ENCODE results near the gene PODXL. TPM values are rescaled to one million over a fixed set of nuclear protein-coding genes. Genes with fewer than 3 reads are reported as not detected.

The PODXL gene
- polyA plus RNA-seq, 1 donor from 2014 or later, result 4.5 TPM

- Histone ChIP-seq H4K20me1 (ENCODE audit: insufficient read depth) (no peaks in the 10 kb centered on the region), H2AFZ (ENCODE audit: low read depth, low read length) (no peak overlapping the region), H3K4me3 (ENCODE audit: low read length) (no peak overlapping the region), H3K27ac (ENCODE audit: low read length) (no peak overlapping the region), H3K9ac (ENCODE audit: low read length) (no peak overlapping the region), H3K27me3 (ENCODE audit: insufficient read depth, low read depth, low read length) (no peaks in the 10 kb centered on the region), H3K79me2 (replicated peaks; ENCODE audit: insufficient read depth, low read length) (no peaks in the 10 kb centered on the region), H3K9me2 (ENCODE audit: insufficient read depth, low read length) (no peaks in the 10 kb centered on the region), H3K9me3 (ENCODE audit: low read length) (no peaks in the 10 kb centered on the region), H3K4me2 (ENCODE audit: low read length) (no peak overlapping the region), H3F3A (ENCODE audit: insufficient read depth, low read length, poor library complexity, severe bottlenecking) (no peaks in the 10 kb centered on the region), H3K36me3 (ENCODE audit: insufficient read depth, low read length) (no peaks in the 10 kb centered on the region)
- TF ChIP-seq POLR2AphosphoS5 (IDR thresholded peaks at IDR 0.05) (no peak), RAD21 (conservative IDR thresholded peaks at IDR 0.05) (no peak), EZH2 (IDR thresholded peaks at IDR 0.05; ENCODE audit: borderline replicate concordance, insufficient read depth, low read length, poor library complexity, severe bottlenecking) (no peak), REST (IDR thresholded peaks at IDR 0.05; ENCODE audit: borderline replicate concordance) (no peak), EP300 (conservative IDR thresholded peaks at IDR 0.05; ENCODE audit: poor library complexity, severe bottlenecking) (no peak), TAF1 (IDR thresholded peaks at IDR 0.05; ENCODE audit: low read depth) (no peak), SMC3 (conservative IDR thresholded peaks at IDR 0.05; ENCODE audit: poor library complexity) (no peak)
- TF ChIP-seq, protein P1, sequence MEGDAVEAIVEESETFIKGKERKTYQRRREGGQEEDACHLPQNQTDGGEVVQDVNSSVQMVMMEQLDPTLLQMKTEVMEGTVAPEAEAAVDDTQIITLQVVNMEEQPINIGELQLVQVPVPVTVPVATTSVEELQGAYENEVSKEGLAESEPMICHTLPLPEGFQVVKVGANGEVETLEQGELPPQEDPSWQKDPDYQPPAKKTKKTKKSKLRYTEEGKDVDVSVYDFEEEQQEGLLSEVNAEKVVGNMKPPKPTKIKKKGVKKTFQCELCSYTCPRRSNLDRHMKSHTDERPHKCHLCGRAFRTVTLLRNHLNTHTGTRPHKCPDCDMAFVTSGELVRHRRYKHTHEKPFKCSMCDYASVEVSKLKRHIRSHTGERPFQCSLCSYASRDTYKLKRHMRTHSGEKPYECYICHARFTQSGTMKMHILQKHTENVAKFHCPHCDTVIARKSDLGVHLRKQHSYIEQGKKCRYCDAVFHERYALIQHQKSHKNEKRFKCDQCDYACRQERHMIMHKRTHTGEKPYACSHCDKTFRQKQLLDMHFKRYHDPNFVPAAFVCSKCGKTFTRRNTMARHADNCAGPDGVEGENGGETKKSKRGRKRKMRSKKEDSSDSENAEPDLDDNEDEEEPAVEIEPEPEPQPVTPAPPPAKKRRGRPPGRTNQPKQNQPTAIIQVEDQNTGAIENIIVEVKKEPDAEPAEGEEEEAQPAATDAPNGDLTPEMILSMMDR (IDR thresholded peaks at IDR 0.05; ENCODE audit: poor library complexity, severe bottlenecking), result no peak
These were observed 55.0 kb downstream of the PODXL start for GRCh38 chr7:131501422-131501821.

GRCh38 chr7:131500357-131500756, 56.1 kb downstream of the PODXL start:
- no peaks in the 10 kb centered on the region for H4K20me1 ChIP-seq (ENCODE audit: insufficient read depth)
- no peaks in the 10 kb centered on the region for H3K9me2 ChIP-seq (ENCODE audit: insufficient read depth, low read length)
- H3K9me3 ChIP-seq (ENCODE audit: low read length), result no peaks in the 10 kb centered on the region
- no peak overlapping the region for H3K4me2 ChIP-seq (ENCODE audit: low read length)
- no peak overlapping the region for H3K4me3 ChIP-seq (ENCODE audit: low read length)
- no peak overlapping the region for H2AFZ ChIP-seq (ENCODE audit: low read depth, low read length)
- no peak overlapping the region for H3K27ac ChIP-seq (ENCODE audit: low read length)
- H3K9ac ChIP-seq (ENCODE audit: low read length), result no peak overlapping the region
- H3K79me2 ChIP-seq (replicated peaks; ENCODE audit: insufficient read depth, low read length), result no peaks in the 10 kb centered on the region
- no peaks in the 10 kb centered on the region for H3K36me3 ChIP-seq (ENCODE audit: insufficient read depth, low read length)
- TF ChIP-seq SMC3 (conservative IDR thresholded peaks at IDR 0.05; ENCODE audit: poor library complexity), result no peak
- H3F3A ChIP-seq (ENCODE audit: insufficient read depth, low read length, poor library complexity, severe bottlenecking), result no peaks in the 10 kb centered on the region
- no peaks in the 10 kb centered on the region for H3K27me3 ChIP-seq (ENCODE audit: insufficient read depth, low read depth, low read length)

DNA sequence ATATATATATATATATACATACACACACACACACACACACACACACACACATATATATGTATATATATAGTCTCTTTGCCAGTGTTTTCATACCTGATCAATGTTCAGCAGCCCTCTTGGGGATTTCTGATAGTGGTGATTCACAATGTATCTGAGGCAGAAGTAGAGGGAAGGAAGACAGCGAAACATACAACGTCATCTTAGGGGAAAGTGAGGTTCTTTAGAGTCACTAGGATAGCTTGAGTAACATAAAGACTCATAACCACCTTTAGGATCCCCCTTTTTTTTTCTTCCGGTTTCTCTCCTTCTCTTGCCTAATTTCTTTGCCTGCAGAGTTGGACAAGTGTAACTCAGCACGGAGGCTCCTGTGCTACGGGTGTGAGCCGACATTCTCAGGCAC, 56.6 kb downstream of the PODXL start:
- no peak overlapping the region for H3K27ac ChIP-seq (ENCODE audit: low read length)
- no peaks in the 10 kb centered on the region for H4K20me1 ChIP-seq (ENCODE audit: insufficient read depth)
- no peak for TF ChIP-seq TAF1 (IDR thresholded peaks at IDR 0.05; ENCODE audit: low read depth)
- no peak for TF ChIP-seq MXI1 (conservative IDR thresholded peaks at IDR 0.05; ENCODE audit: poor library complexity, severe bottlenecking)
- no peak for TF ChIP-seq REST (IDR thresholded peaks at IDR 0.05; ENCODE audit: borderline replicate concordance)
- TF ChIP-seq RAD21 (conservative IDR thresholded peaks at IDR 0.05), result no peak
- no peak for TF ChIP-seq EP300 (conservative IDR thresholded peaks at IDR 0.05; ENCODE audit: poor library complexity, severe bottlenecking)
- TF ChIP-seq SMC3 (conservative IDR thresholded peaks at IDR 0.05; ENCODE audit: poor library complexity), result no peak
- TF ChIP-seq POLR2AphosphoS5 (IDR thresholded peaks at IDR 0.05), result no peak
- TF ChIP-seq, protein P1 (IDR thresholded peaks at IDR 0.05; ENCODE audit: poor library complexity, severe bottlenecking), result no peak
- TF ChIP-seq EZH2 (IDR thresholded peaks at IDR 0.05; ENCODE audit: borderline replicate concordance, insufficient read depth, low read length, poor library complexity, severe bottlenecking), result no peak
- H3K4me2 ChIP-seq (ENCODE audit: low read length), result no peak overlapping the region
- H3K36me3 ChIP-seq (ENCODE audit: insufficient read depth, low read length), result no peaks in the 10 kb centered on the region
- H3K79me2 ChIP-seq (replicated peaks; ENCODE audit: insufficient read depth, low read length), result no peaks in the 10 kb centered on the region
- no peaks in the 10 kb centered on the region for H3K9me2 ChIP-seq (ENCODE audit: insufficient read depth, low read length)
- H3K27me3 ChIP-seq (ENCODE audit: insufficient read depth, low read depth, low read length), result no peaks in the 10 kb centered on the region
- H3K9ac ChIP-seq (ENCODE audit: low read length), result no peak overlapping the region
- no peaks in the 10 kb centered on the region for H3K9me3 ChIP-seq (ENCODE audit: low read length)
- no peaks in the 10 kb centered on the region for H3F3A ChIP-seq (ENCODE audit: insufficient read depth, low read length, poor library complexity, severe bottlenecking)
- no peak overlapping the region for H2AFZ ChIP-seq (ENCODE audit: low read depth, low read length)
- no peak overlapping the region for H3K4me3 ChIP-seq (ENCODE audit: low read length)

Data from neural cell (in vitro differentiated cells).